ENCODE results near the gene NME7. TPM values are rescaled to one million over a fixed set of nuclear protein-coding genes. Genes with fewer than 3 reads are reported as not detected.

NME7 gene
- total RNA-seq, 1 experiment from 2014 or later = 9.0 TPM

GRCh38 chr1:169161496-169162194 lies 206.0 kb downstream of the NME7 start:
- no peaks in the 10 kb centered on the region for H3K4me1 ChIP-seq
- POLR2A ChIA-PET = no interaction called here
- no TSS peak for BruUV-seq (replicated peaks)
- no peak for TF ChIP-seq CTCF (IDR thresholded peaks at IDR 0.05; ENCODE audit: insufficient read depth in 1 of 2, low read depth in 1 of 2, low read length in 1 of 2, severe bottlenecking in 1 of 2, unreplicated experiment in 1 of 2)
- no peak for DNase-seq
- no peak overlapping the region for H3K4me3 ChIP-seq (ENCODE audit: low read depth, low read length)
- Mint-ChIP-seq H3K4me1 (ENCODE audit: low read depth, unreplicated experiment) (no peaks in the 10 kb centered on the region), H3K4me3 (ENCODE audit: unreplicated experiment) (no peak overlapping the region), H3K9me3 (ENCODE audit: unreplicated experiment) (no peaks in the 10 kb centered on the region), H3K36me3 (ENCODE audit: insufficient read depth, unreplicated experiment) (no peaks in the 10 kb centered on the region), H3K27ac (ENCODE audit: unreplicated experiment) (no peak overlapping the region), H3K27me3 (ENCODE audit: insufficient read depth, unreplicated experiment) (no peaks in the 10 kb centered on the region)
- no peaks in the 10 kb centered on the region for H3K27me3 ChIP-seq (replicated peaks; ENCODE audit: control insufficient read depth, insufficient read depth, low read length)
- CTCF ChIA-PET = no interaction called here
- no peaks in the 10 kb centered on the region for H3K9me3 ChIP-seq
- intact Hi-C loops (cut with micrococcal nuclease; ENCODE audit: unreplicated experiment) = no loop called here
- H3K36me3 ChIP-seq (ENCODE audit: control insufficient read depth, insufficient read depth, low read length) = no peaks in the 10 kb centered on the region

- Mint-ChIP-seq H3K27ac (ENCODE audit: unreplicated experiment) (no peak overlapping the region), H3K27me3 (ENCODE audit: insufficient read depth, unreplicated experiment) (no peaks in the 10 kb centered on the region), H3K4me3 (ENCODE audit: unreplicated experiment) (no peak overlapping the region), H3K36me3 (ENCODE audit: insufficient read depth, unreplicated experiment) (no peaks in the 10 kb centered on the region), H3K4me1 (ENCODE audit: low read depth, unreplicated experiment) (no peaks in the 10 kb centered on the region), H3K9me3 (ENCODE audit: unreplicated experiment) (no peaks in the 10 kb centered on the region)
- no peaks in the 10 kb centered on the region for H3K9me3 ChIP-seq
- no peaks in the 10 kb centered on the region for H3K36me3 ChIP-seq (ENCODE audit: control insufficient read depth, insufficient read depth, low read length)
- no peaks in the 10 kb centered on the region for H3K27me3 ChIP-seq (replicated peaks; ENCODE audit: control insufficient read depth, insufficient read depth, low read length)
- CTCF ChIA-PET = no interaction called here
- POLR2A ChIA-PET = no interaction called here
- H3K4me3 ChIP-seq (ENCODE audit: low read depth, low read length) = no peak overlapping the region
- intact Hi-C loops (cut with micrococcal nuclease; ENCODE audit: unreplicated experiment) = no loop called here
- no TSS peak for BruUV-seq (replicated peaks)
- no peaks in the 10 kb centered on the region for H3K4me1 ChIP-seq
- no peak for TF ChIP-seq CTCF (IDR thresholded peaks at IDR 0.05; ENCODE audit: insufficient read depth in 1 of 2, low read depth in 1 of 2, low read length in 1 of 2, severe bottlenecking in 1 of 2, unreplicated experiment in 1 of 2)
- DNase-seq = no peak
These were observed 206.6 kb downstream of the NME7 start for GRCh38 chr1:169160845-169161495.

GRCh38 chr1:169156580-169156979 lies 211.0 kb downstream of the NME7 start:
- H3K4me3 Mint-ChIP-seq (ENCODE audit: unreplicated experiment) = no peak overlapping the region
- no peaks in the 10 kb centered on the region for H3K36me3 ChIP-seq (ENCODE audit: control insufficient read depth, insufficient read depth, low read length)
- H3K9me3 ChIP-seq = no peaks in the 10 kb centered on the region
- no peak overlapping the region for H3K27ac Mint-ChIP-seq (ENCODE audit: unreplicated experiment)
- no peak overlapping the region for H3K4me3 ChIP-seq (ENCODE audit: low read depth, low read length)
- no TSS peak for BruUV-seq (replicated peaks)
- H3K27me3 Mint-ChIP-seq (ENCODE audit: insufficient read depth, unreplicated experiment) = no peaks in the 10 kb centered on the region
- H3K4me1 ChIP-seq = no peaks in the 10 kb centered on the region
- TF ChIP-seq CTCF (IDR thresholded peaks at IDR 0.05; ENCODE audit: insufficient read depth in 1 of 2, low read depth in 1 of 2, low read length in 1 of 2, severe bottlenecking in 1 of 2, unreplicated experiment in 1 of 2) = no peak
- H3K36me3 Mint-ChIP-seq (ENCODE audit: insufficient read depth, unreplicated experiment) = no peaks in the 10 kb centered on the region
- CTCF ChIA-PET = no interaction called here
- no peak for DNase-seq
- intact Hi-C loops (cut with micrococcal nuclease; ENCODE audit: unreplicated experiment) = no loop called here
- no peaks in the 10 kb centered on the region for H3K4me1 Mint-ChIP-seq (ENCODE audit: low read depth, unreplicated experiment)
- no peaks in the 10 kb centered on the region for H3K27me3 ChIP-seq (replicated peaks; ENCODE audit: control insufficient read depth, insufficient read depth, low read length)
- H3K9me3 Mint-ChIP-seq (ENCODE audit: unreplicated experiment) = peaks cover 10% of the 10 kb centered on the region
- POLR2A ChIA-PET = no interaction called here
